HG03354 (cell line): ENCODE measurements around the gene PTPN9.
"Not testable (repeated sequence)": the region's sequence is repeated elsewhere in the genome, so short reads cannot be mapped to it uniquely, and the experiment has no call there.

ENCODE experiments used
- ATAC-seq: cut with Tn5 transposase; IDR thresholded peaks from one replicate; pipeline ENCODE4 v1.9.1; 2021; ENCODE audit warnings: mild to moderate bottlenecking; ENCODE audit not compliant: unreplicated experiment, poor library complexity, severe bottlenecking

Gene PTPN9

GRCh38 chr15:75455982-75456531 lies 123.1 kb downstream of the PTPN9 start:
- no peak for ATAC-seq

- no peak for ATAC-seq
These were observed 123.6 kb downstream of the PTPN9 start for GRCh38 chr15:75455424-75455981.

GRCh38 chr15:75454471-75455378 lies 124.4 kb downstream of the PTPN9 start:
- no peak for ATAC-seq

- ATAC-seq: peak; percentile 39
These were observed 125.2 kb downstream of the PTPN9 start for GRCh38 chr15:75453703-75454470.

GRCh38 chr15:75452865-75453702 lies 126.0 kb downstream of the PTPN9 start:
- ATAC-seq: no peak

- ATAC-seq: peak; percentile 9
These were observed 126.7 kb downstream of the PTPN9 start for GRCh38 chr15:75452364-75452864.

GRCh38 chr15:75451674-75452363 lies 127.3 kb downstream of the PTPN9 start, which contains the start of gene SIN3A:
Gene SIN3A, minus strand, starts transcription at chr15:75451690. Its CDS starts 21,315 bp downstream, at chr15:75430375.
- peak; percentile 45 for ATAC-seq

- ATAC-seq: no peak
These were observed 127.9 kb downstream of the PTPN9 start for GRCh38 chr15:75451202-75451673.

GRCh38 chr15:75450307-75451201 lies 128.6 kb downstream of the PTPN9 start:
- peak; percentile 30 for ATAC-seq

GRCh38 chr15:75449585-75450306 lies 129.4 kb downstream of the PTPN9 start:
- ATAC-seq: no peak

- not testable (repeated sequence) for ATAC-seq
These were observed 130.9 kb downstream of the PTPN9 start for GRCh38 chr15:75448171-75448570.

GRCh38 chr15:75446151-75446550 lies 133.0 kb downstream of the PTPN9 start:
- ATAC-seq: no peak

GRCh38 chr15:75445324-75445723 lies 133.8 kb downstream of the PTPN9 start:
- not testable (repeated sequence) for ATAC-seq

- not testable (repeated sequence) for ATAC-seq
These were observed 135.1 kb downstream of the PTPN9 start for GRCh38 chr15:75443972-75444453.

GRCh38 chr15:75437721-75438120 lies 141.4 kb downstream of the PTPN9 start:
- no peak for ATAC-seq

- ATAC-seq: no peak
These were observed 142.2 kb downstream of the PTPN9 start for GRCh38 chr15:75436881-75437280.

- ATAC-seq: no peak
These were observed 147.4 kb downstream of the PTPN9 start for GRCh38 chr15:75431682-75432081.
